Measurements from ENCODE around the gene RESF1. TPM values are rescaled to one million over a fixed set of nuclear protein-coding genes. Genes with fewer than 3 reads are reported as not detected.
"Not testable (repeated sequence)": the region's sequence is repeated elsewhere in the genome, so short reads cannot be mapped to it uniquely, and the experiment has no call there.

The RESF1 gene
- total and polyA plus RNA-seq, 10 of the 15 experiments (the other 5 are each of a cell fraction or from before 2014, with no cell fraction given), result 18.9 to 81.8 (median 39.7) TPM

DNA sequence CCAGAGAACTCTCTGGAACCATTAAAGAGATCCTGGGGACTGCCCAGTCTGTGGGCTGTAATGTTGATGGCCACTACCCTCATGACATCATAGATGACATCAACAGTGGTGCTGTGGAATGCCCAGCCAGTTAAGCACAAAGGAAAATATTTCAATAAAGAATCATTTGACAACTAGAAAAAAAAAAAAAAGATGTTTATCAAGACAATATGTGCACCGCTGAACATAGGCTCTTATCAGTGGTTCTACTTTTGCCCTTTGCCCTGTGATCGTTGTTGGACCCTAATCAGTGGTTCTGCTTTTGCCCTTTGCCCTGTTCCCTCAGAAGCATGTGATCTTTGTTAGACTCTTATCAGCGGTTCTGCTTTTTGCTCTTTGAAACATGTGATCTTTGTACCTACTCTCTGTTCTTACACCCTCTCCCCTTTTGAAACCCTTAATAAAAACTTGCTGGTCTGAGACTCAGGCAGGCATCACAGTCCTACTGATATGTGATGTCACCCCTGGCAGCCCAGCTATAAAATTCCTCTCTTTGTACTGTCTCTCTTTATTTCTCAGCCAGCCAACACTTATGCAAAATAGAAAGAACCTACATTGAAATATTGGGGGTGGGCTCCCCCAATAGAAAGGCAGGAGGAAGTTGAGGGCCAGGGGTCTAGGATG is 10.4 kb upstream of the RESF1 start:
- in situ Hi-C loops (cut with MboI); H3K4me2 ChIP-seq (ENCODE audit: control insufficient read depth, insufficient read depth); DNase-seq (ENCODE audit: low read depth, low spot score); ATAC-seq; H3K9ac ChIP-seq (ENCODE audit: control insufficient read depth, insufficient read depth, low read length); CTCF ChIA-PET; POLR2A ChIA-PET; H3K27me3 ChIP-seq (replicated peaks in 1 of 2; ENCODE audit: control insufficient read depth in 2 of 2, insufficient read depth in 2 of 2, low read length in 1 of 2); H2AFZ ChIP-seq (ENCODE audit: control insufficient read depth, low read depth, low read length); H3K36me3 ChIP-seq (ENCODE audit: control insufficient read depth in 2 of 2, insufficient read depth in 2 of 2, low read length in 1 of 2); BruUV-seq (replicated peaks); FAIRE-seq; H3K4me3 ChIP-seq; H3K27ac ChIP-seq (ENCODE audit: control insufficient read depth, insufficient read depth); H3K79me2 ChIP-seq (ENCODE audit: control insufficient read depth, insufficient read depth, low read length); RAD21 ChIA-PET (ENCODE audit: unreplicated experiment); intact Hi-C loops (cut with micrococcal nuclease; ENCODE audit: unreplicated experiment); H4K20me1 ChIP-seq (ENCODE audit: control insufficient read depth, insufficient read depth): not testable (repeated sequence)
- peaks cover 10% of the 10 kb centered on the region; the same call in 1 of the 2 replicates for H3K4me1 ChIP-seq (ENCODE audit: control insufficient read depth, insufficient read depth, low read length)
- 0 out of 2 replicates have a peak, but pooled peaks have one; percentile 25 for TF ChIP-seq NR2C1 (IDR thresholded peaks at IDR 0.05)
- 90% methylated on average over 3 of the region's 3 CpGs for WGBS (ENCODE audit: insufficient coverage, insufficient replicate concordance, low lambda C conversion rate, missing lambda C conversion rate)
- SMC1A ChIA-PET (ENCODE audit: uncharacterized antibody, unreplicated experiment), result interaction anchor here (0.8 kb wide), 1 partner anchor 189 kb away, joined by 3 read pairs; no protein-coding TSS in a partner anchor
- H3K9me3 ChIP-seq (replicated peaks; ENCODE audit: control insufficient read depth, insufficient read depth, low read length), result peaks cover 12% of the 10 kb centered on the region; the same call in 2 of the 3 replicates

DNA sequence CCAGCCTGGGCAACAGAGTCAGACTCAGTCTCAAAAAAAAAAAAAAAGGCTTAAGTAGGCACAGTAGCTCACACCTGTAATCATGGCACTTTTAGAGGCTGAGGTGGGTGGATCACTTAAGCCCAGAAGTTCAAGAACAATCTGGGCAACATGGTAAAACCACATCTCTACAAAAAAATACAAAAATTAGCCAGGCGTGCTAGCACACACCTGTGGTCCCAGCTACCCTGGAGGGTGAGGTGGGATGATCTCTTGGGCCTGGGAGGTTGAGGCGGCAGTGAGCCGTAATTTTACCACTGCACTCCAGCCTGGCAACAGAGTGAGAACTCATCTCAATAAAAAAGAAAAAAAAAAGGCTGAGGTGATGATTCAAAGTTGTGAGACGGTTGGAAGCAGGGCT is 9.1 kb upstream of the RESF1 start:
- Histone ChIP-seq H3K36me3 (ENCODE audit: control insufficient read depth in 2 of 2, insufficient read depth in 2 of 2, low read length in 1 of 2) (no peaks in the 10 kb centered on the region), H3K4me1 (ENCODE audit: control insufficient read depth, insufficient read depth, low read length) (peaks cover 10% of the 10 kb centered on the region; the same call in 1 of the 2 replicates), H3K9ac (ENCODE audit: control insufficient read depth, insufficient read depth, low read length) (no peak overlapping the region), H4K20me1 (ENCODE audit: control insufficient read depth, insufficient read depth) (no peaks in the 10 kb centered on the region), H3K27me3 (replicated peaks in 1 of 2; ENCODE audit: control insufficient read depth in 2 of 2, insufficient read depth in 2 of 2, low read length in 1 of 2) (no peaks in the 10 kb centered on the region), H3K79me2 (ENCODE audit: control insufficient read depth, insufficient read depth, low read length) (no peaks in the 10 kb centered on the region), H3K4me2 (ENCODE audit: control insufficient read depth, insufficient read depth) (no peak overlapping the region), H3K4me3 (no peak overlapping the region), H3K9me3 (replicated peaks; ENCODE audit: control insufficient read depth, insufficient read depth, low read length) (peaks cover 7% of the 10 kb centered on the region; the same call in 2 of the 3 replicates), H2AFZ (ENCODE audit: control insufficient read depth, low read depth, low read length) (no peak overlapping the region), H3K27ac (ENCODE audit: control insufficient read depth, insufficient read depth) (no peak overlapping the region)
- intact Hi-C loops (cut with micrococcal nuclease; ENCODE audit: unreplicated experiment) (no loop called here), in situ Hi-C loops (cut with MboI) (no loop called here)
- ChIA-PET CTCF (interaction anchor here (0.8 to 1.1 kb wide), 2 partner anchors 11 to 131 kb away, joined by 3 read pairs; no protein-coding TSS in a partner anchor), POLR2A (no interaction called here), SMC1A (ENCODE audit: uncharacterized antibody, unreplicated experiment) (interaction anchor here (0.6 to 2.0 kb wide), 6 partner anchors 11 to 278 kb away, joined by 3 to 4 read pairs (median 3); no protein-coding TSS in a partner anchor), RAD21 (ENCODE audit: unreplicated experiment) (interaction anchor here (1.0 kb wide), 1 partner anchor 235 kb away, joined by 3 read pairs; no protein-coding TSS in a partner anchor)
- whole genome bisulfite sequencing (ENCODE audit: insufficient coverage, insufficient replicate concordance, low lambda C conversion rate, missing lambda C conversion rate), result 58% methylated on average over 4 of the region's 4 CpGs
- FAIRE-seq (no peak), DNase-seq (ENCODE audit: low read depth, low spot score) (no peak), ATAC-seq (no peak)
- TF ChIP-seq MEF2B (IDR thresholded peaks at IDR 0.05; ENCODE audit: partially characterized antibody, poor library complexity, severe bottlenecking), result no peak
- TF ChIP-seq, protein P1, sequence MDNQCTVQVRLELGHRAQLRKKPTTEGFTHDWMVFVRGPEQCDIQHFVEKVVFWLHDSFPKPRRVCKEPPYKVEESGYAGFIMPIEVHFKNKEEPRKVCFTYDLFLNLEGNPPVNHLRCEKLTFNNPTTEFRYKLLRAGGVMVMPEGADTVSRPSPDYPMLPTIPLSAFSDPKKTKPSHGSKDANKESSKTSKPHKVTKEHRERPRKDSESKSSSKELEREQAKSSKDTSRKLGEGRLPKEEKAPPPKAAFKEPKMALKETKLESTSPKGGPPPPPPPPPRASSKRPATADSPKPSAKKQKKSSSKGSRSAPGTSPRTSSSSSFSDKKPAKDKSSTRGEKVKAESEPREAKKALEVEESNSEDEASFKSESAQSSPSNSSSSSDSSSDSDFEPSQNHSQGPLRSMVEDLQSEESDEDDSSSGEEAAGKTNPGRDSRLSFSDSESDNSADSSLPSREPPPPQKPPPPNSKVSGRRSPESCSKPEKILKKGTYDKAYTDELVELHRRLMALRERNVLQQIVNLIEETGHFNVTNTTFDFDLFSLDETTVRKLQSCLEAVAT (IDR thresholded peaks at IDR 0.05), result no peak
- TF ChIP-seq TBL1XR1 (IDR thresholded peaks at IDR 0.05; ENCODE audit: low read depth, low read length), result no peak
- BruUV-seq (replicated peaks), result no TSS peak

All from GM12878 (cell line).